Panc1 (cell line): ENCODE results near the gene POLQ. TPM values are rescaled to one million over a fixed set of nuclear protein-coding genes. Genes with fewer than 3 reads are reported as not detected.

Experiments used
- ATAC-seq: fragments of 200-7000 bp; cut with Tn5 transposase; 2 replicates; pipeline ENCODE4 v1.9.1; 2020; ENCODE audit warnings: mild to moderate bottlenecking, moderate library complexity
- BruUV-seq: library from RNA; stranded (reverse); fragments of 400-500 nt; replicated peaks from 2 replicates; lab custom pipeline; 2021; lab: Mats Ljungman, UMichigan
- CTCF ChIA-PET: fragments of 300-600 bp; sonication (Branson Sonifier 250); formaldehyde crosslinking; loops from one replicate; lab custom pipeline; 2022; ENCODE audit warnings: antibody characterized with exemption; lab: Charles Lee
- POLR2A ChIA-PET: fragments of 300-600 bp; sonication (Branson Sonifier 250); formaldehyde crosslinking; loops from one replicate; lab custom pipeline; 2022; ENCODE audit warnings: antibody characterized with exemption; lab: Charles Lee
- DNase-seq: peaks from one replicate; pipeline ENCODE4 v3.0.0-alpha.2; 2010; ENCODE audit warnings: low read depth, low spot score
- H3K27ac ChIP-seq: 2 replicates; pipeline ENCODE4 v1.5.1; 2011; ENCODE audit warnings: mild to moderate bottlenecking, low read length, inconsistent platforms
- H3K27me3 ChIP-seq: fragments of 200-500 bp; sonication (Bioruptor generic); 2 replicates; pipeline ENCODE4 v1.6.0; 2014; ENCODE audit warnings: low read length, inconsistent platforms; ENCODE audit not compliant: control insufficient read depth, insufficient read depth
- H3K36me3 ChIP-seq: fragments of 200-500 bp; sonication (Bioruptor generic); 2 replicates; pipeline ENCODE4 v1.5.1; 2014; ENCODE audit warnings: inconsistent platforms, mild to moderate bottlenecking, low read length, moderate library complexity; ENCODE audit not compliant: control insufficient read depth, insufficient read depth
- H3K4me1 ChIP-seq: 2 replicates; pipeline ENCODE4 v1.5.1; 2011; ENCODE audit warnings: inconsistent platforms, mild to moderate bottlenecking, low read length, moderate library complexity; ENCODE audit not compliant: control insufficient read depth, insufficient read depth
- H3K4me3 ChIP-seq, 2 experiments: 2 replicates each; pipeline ENCODE4 v1.5.1; 2011 to 2012; ENCODE audit warnings: low read depth in 2 of 2, low read length in 2 of 2, mild to moderate bottlenecking in 2 of 2, inconsistent platforms in 1 of 2, moderate library complexity in 1 of 2
- H3K9me3 ChIP-seq: fragments of 200-500 bp; sonication (Bioruptor generic); 2 replicates; pipeline ENCODE4 v1.5.1; 2014; ENCODE audit warnings: low read depth, mild to moderate bottlenecking, inconsistent platforms, low read length, moderate library complexity; ENCODE audit not compliant: control insufficient read depth, insufficient read depth
- POLR2AphosphoS5 ChIP-seq: IDR thresholded peaks from 2 replicates; pipeline ENCODE4 v1.6.1; 2012; ENCODE audit warnings: mild to moderate bottlenecking, low read depth, low read length, moderate library complexity
- SIN3A ChIP-seq: IDR thresholded peaks from 2 replicates; pipeline ENCODE4 v1.6.1; 2012; ENCODE audit warnings: low read depth, mild to moderate bottlenecking, low read length, moderate library complexity, borderline replicate concordance; ENCODE audit not compliant: insufficient read depth
- TCF7L2 ChIP-seq: IDR thresholded peaks from 2 replicates; pipeline ENCODE4 v1.6.1; 2011; ENCODE audit warnings: mild to moderate bottlenecking, low read depth, low read length, inconsistent platforms
- in situ Hi-C: cut with HindIII; loops from 2 replicates; pipeline ENCODE4 v1.10.0; 2016; ENCODE audit warnings: low sequenced_read_pairs, low pct_unique_long_range_greater_than_20kb
- intact Hi-C: fragments of 100-400 bp; cut with micrococcal nuclease; formaldehyde crosslinking; loops from one replicate; pipeline ENCODE4 v1.10.0; 2022; ENCODE audit not compliant: unreplicated experiment
- total RNA-seq: library from RNA; stranded (reverse); gene quantifications from one replicate; pipeline ENCODE4 v1.2.1, GENCODE V29; 2021; ENCODE audit not compliant: unreplicated experiment
- TF ChIP-seq, protein P1 (sequence below), 2 experiments: IDR thresholded peaks; 2 replicates each; pipeline ENCODE4 v1.6.1; 2011 to 2012; ENCODE audit warnings: low read depth in 2 of 2, control low read depth in 1 of 2, low read length in 1 of 2, mild to moderate bottlenecking in 1 of 2, moderate library complexity in 1 of 2; ENCODE audit not compliant: insufficient read depth in 1 of 2
- TF ChIP-seq, protein P2 (sequence below): fragments of 450-650 bp; IDR thresholded peaks from 2 replicates; pipeline ENCODE4 v1.5.1; 2017; ENCODE audit warnings: mild to moderate bottlenecking

Gene POLQ
- total RNA-seq, 1 experiment from 2014 or later, result 11.9 TPM

DNA sequence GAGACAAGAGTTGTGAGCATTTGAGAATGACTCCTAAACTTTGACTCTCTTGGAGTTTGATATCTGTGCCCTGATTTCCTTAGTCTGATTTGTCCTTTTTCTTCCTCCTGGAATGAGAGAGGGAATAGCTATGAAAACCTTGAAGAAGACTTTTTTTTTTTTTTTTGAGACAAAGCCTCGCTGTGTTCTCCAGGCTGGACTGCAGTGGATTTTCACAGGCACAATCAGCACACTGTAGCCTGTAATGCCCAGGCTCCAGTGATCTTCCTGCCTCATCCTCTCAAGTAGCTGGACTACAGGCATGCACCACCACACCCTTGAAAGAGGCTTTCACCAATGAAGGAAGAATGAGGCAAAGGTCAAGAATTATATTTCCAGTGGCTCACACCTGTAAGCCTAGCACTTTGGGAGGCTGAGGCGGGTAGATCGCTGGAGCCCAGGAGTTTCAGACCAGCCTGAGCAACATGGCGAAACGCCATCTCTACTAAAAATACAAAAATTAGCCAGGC is 11.7 kb upstream of the POLQ start:
- DNase-seq (no peak), ATAC-seq (no peak)
- no peaks in the 10 kb centered on the region for H3K36me3 ChIP-seq
- ChIA-PET CTCF (interaction anchor here (0.6 kb wide), 1 partner anchor 75 kb away, joined by 3 read pairs; no protein-coding TSS in a partner anchor), POLR2A (no interaction called here)
- TF ChIP-seq POLR2AphosphoS5 (no peak), TCF7L2 (no peak), SIN3A (no peak)
- TF ChIP-seq, protein P1, sequence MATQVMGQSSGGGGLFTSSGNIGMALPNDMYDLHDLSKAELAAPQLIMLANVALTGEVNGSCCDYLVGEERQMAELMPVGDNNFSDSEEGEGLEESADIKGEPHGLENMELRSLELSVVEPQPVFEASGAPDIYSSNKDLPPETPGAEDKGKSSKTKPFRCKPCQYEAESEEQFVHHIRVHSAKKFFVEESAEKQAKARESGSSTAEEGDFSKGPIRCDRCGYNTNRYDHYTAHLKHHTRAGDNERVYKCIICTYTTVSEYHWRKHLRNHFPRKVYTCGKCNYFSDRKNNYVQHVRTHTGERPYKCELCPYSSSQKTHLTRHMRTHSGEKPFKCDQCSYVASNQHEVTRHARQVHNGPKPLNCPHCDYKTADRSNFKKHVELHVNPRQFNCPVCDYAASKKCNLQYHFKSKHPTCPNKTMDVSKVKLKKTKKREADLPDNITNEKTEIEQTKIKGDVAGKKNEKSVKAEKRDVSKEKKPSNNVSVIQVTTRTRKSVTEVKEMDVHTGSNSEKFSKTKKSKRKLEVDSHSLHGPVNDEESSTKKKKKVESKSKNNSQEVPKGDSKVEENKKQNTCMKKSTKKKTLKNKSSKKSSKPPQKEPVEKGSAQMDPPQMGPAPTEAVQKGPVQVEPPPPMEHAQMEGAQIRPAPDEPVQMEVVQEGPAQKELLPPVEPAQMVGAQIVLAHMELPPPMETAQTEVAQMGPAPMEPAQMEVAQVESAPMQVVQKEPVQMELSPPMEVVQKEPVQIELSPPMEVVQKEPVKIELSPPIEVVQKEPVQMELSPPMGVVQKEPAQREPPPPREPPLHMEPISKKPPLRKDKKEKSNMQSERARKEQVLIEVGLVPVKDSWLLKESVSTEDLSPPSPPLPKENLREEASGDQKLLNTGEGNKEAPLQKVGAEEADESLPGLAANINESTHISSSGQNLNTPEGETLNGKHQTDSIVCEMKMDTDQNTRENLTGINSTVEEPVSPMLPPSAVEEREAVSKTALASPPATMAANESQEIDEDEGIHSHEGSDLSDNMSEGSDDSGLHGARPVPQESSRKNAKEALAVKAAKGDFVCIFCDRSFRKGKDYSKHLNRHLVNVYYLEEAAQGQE (IDR thresholded peaks at IDR 0.05; ENCODE audit: insufficient read depth in 1 of 2, low read depth in 2 of 2, low read length in 1 of 2), result no peak
- TF ChIP-seq, protein P2, sequence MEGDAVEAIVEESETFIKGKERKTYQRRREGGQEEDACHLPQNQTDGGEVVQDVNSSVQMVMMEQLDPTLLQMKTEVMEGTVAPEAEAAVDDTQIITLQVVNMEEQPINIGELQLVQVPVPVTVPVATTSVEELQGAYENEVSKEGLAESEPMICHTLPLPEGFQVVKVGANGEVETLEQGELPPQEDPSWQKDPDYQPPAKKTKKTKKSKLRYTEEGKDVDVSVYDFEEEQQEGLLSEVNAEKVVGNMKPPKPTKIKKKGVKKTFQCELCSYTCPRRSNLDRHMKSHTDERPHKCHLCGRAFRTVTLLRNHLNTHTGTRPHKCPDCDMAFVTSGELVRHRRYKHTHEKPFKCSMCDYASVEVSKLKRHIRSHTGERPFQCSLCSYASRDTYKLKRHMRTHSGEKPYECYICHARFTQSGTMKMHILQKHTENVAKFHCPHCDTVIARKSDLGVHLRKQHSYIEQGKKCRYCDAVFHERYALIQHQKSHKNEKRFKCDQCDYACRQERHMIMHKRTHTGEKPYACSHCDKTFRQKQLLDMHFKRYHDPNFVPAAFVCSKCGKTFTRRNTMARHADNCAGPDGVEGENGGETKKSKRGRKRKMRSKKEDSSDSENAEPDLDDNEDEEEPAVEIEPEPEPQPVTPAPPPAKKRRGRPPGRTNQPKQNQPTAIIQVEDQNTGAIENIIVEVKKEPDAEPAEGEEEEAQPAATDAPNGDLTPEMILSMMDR, result no peak
- no peak overlapping the region for H3K27ac ChIP-seq
- intact Hi-C loops (no loop called here), in situ Hi-C loops (no loop called here)
- H3K4me1 ChIP-seq, result no peaks in the 10 kb centered on the region
- no TSS peak for BruUV-seq
- no peaks in the 10 kb centered on the region for H3K27me3 ChIP-seq
- no peak overlapping the region for H3K4me3 ChIP-seq
- H3K9me3 ChIP-seq, result no peaks in the 10 kb centered on the region

DNA sequence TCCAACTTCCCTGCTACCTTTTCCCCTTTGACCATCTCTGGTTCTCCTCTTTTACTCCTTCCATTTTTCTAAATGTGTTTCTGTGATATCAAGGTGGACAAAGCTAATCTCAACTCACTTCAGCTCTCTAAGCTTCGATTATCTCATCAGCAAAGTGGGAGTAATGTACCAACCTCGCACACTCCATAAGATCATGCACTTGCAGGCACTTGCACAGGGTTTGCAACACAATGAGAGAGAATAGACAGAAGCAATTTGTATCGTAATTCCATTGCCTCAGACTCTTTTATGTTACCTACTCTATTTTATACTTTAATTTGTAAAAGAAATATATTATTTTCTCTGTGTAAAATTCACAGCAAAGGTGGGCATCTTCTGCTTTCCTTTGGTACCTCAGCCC is 7.0 kb upstream of the POLQ start:
- DNase-seq (no peak), ATAC-seq (peak; percentile 56)
- H3K27me3 ChIP-seq, result no peaks in the 10 kb centered on the region
- POLR2A ChIA-PET, result no interaction called here
- no peaks in the 10 kb centered on the region for H3K36me3 ChIP-seq
- no peak overlapping the region for H3K27ac ChIP-seq
- peak overlapping the region in 1 of 2 experiments; percentile 56; a peak in 1 of 4 replicates for H3K4me3 ChIP-seq
- CTCF ChIA-PET, result interaction anchor here (0.6 kb wide), 2 partner anchors 12 to 1141 kb away, joined by 3 to 5 read pairs; no protein-coding TSS in a partner anchor
- intact Hi-C loops, result no loop called here
- no peaks in the 10 kb centered on the region for H3K4me1 ChIP-seq
- BruUV-seq, result no TSS peak
- no peaks in the 10 kb centered on the region for H3K9me3 ChIP-seq
- in situ Hi-C loops, result no loop called here
- no peak for TF ChIP-seq TCF7L2
- no peak for TF ChIP-seq SIN3A
- TF ChIP-seq POLR2AphosphoS5, result no peak
- TF ChIP-seq, protein P1 (IDR thresholded peaks at IDR 0.05; ENCODE audit: insufficient read depth in 1 of 2, low read depth in 2 of 2, low read length in 1 of 2), result no peak
- TF ChIP-seq, protein P2, result no peak
